Measurements from ENCODE around the gene ZBTB8A.

GRCh38 chr1:32647308-32648134 is 108.3 kb downstream of the ZBTB8A start:
- TF ChIP-seq CTCF (IDR thresholded peaks at IDR 0.05) = no peak
- no peak for TF ChIP-seq POLR2A (IDR thresholded peaks at IDR 0.05)
